SK-N-SH treated with all-trans-retinoic acid at 6 μM for 48 hours (cell line): ENCODE measurements around the gene RUNDC1.
A peak's percentile ranks its signal among the peaks of the same experiment; 100 is the strongest.

Source experiments
- ATAC-seq: fragments of 200-7000 bp; cut with Tn5 transposase; 3 replicates; pipeline ENCODE4 v1.9.1; 2020; ENCODE audit warnings: mild to moderate bottlenecking, moderate library complexity
- ARNTL ChIP-seq: fragments of 450-650 bp; formaldehyde crosslinking; IDR thresholded peaks from 2 replicates; pipeline ENCODE4 v1.5.0; 2020; ENCODE audit warnings: low read depth, mild to moderate bottlenecking, moderate library complexity, borderline replicate concordance
- CSRNP3 ChIP-seq: fragments of 250-450 bp; sonication (Bioruptor Pico); IDR thresholded peaks from 2 replicates; pipeline ENCODE4 v1.5.1; 2021; ENCODE audit warnings: mild to moderate bottlenecking, moderate library complexity
- ESRRG ChIP-seq: fragments of 250-450 bp; sonication (Bioruptor Pico); IDR thresholded peaks from 2 replicates; pipeline ENCODE4 v1.6.1; 2021; ENCODE audit warnings: mild to moderate bottlenecking
- GLIS3 ChIP-seq: fragments of 250-450 bp; sonication (Bioruptor Pico); IDR thresholded peaks from 2 replicates; pipeline ENCODE4 v1.5.0; 2020; ENCODE audit warnings: mild to moderate bottlenecking, moderate library complexity
- ISL1 ChIP-seq: fragments of 250-450 bp; sonication (Bioruptor Pico); IDR thresholded peaks from 2 replicates; pipeline ENCODE4 v2.1.2; 2022; ENCODE audit warnings: mild to moderate bottlenecking, moderate library complexity
- OSR1 ChIP-seq: fragments of 250-450 bp; sonication (Bioruptor Pico); IDR thresholded peaks from 2 replicates; pipeline ENCODE4 v1.8.0; 2022; ENCODE audit warnings: moderate library complexity, mild to moderate bottlenecking, inconsistent platforms
- PPARA ChIP-seq: fragments of 250-450 bp; sonication (Bioruptor Pico); IDR thresholded peaks from 2 replicates; pipeline ENCODE4 v1.5.0; 2020; ENCODE audit warnings: mild to moderate bottlenecking, borderline replicate concordance
- SNAI2 ChIP-seq: fragments of 250-450 bp; sonication (Bioruptor Pico); IDR thresholded peaks from 2 replicates; pipeline ENCODE4 v1.5.0; 2020; ENCODE audit warnings: mild to moderate bottlenecking, moderate library complexity
- TOX ChIP-seq: fragments of 250-450 bp; sonication (Bioruptor Pico); IDR thresholded peaks from 2 replicates; pipeline ENCODE4 v1.8.0; 2021; ENCODE audit warnings: mild to moderate bottlenecking, moderate library complexity, borderline replicate concordance
- ZC3H10 ChIP-seq: fragments of 250-450 bp; sonication (Bioruptor Pico); IDR thresholded peaks from 2 replicates; pipeline ENCODE4 v1.5.1; 2021; ENCODE audit warnings: mild to moderate bottlenecking, moderate library complexity
- ZFP3 ChIP-seq: fragments of 250-450 bp; sonication (Bioruptor Pico); IDR thresholded peaks from 2 replicates; pipeline ENCODE4 v1.5.0; 2020; ENCODE audit warnings: mild to moderate bottlenecking, moderate library complexity
- ZFP30 ChIP-seq: fragments of 450-650 bp; formaldehyde crosslinking; IDR thresholded peaks from 2 replicates; pipeline ENCODE4 v1.5.0; 2022; ENCODE audit warnings: mild to moderate bottlenecking, moderate library complexity
- ZNF565 ChIP-seq: fragments of 450-650 bp; formaldehyde crosslinking; conservative IDR thresholded peaks from 2 replicates; pipeline ENCODE4 v1.5.0; 2020; ENCODE audit warnings: low read depth, mild to moderate bottlenecking, moderate library complexity
- ZNF70 ChIP-seq: fragments of 450-650 bp; formaldehyde crosslinking; IDR thresholded peaks from 2 replicates; pipeline ENCODE4 v1.5.0; 2020; ENCODE audit warnings: mild to moderate bottlenecking, moderate library complexity
- TF ChIP-seq, protein P1 (sequence below): fragments of 250-450 bp; sonication (Bioruptor Pico); IDR thresholded peaks from 2 replicates; pipeline ENCODE4 v1.8.0; 2021; ENCODE audit warnings: low read depth, mild to moderate bottlenecking, moderate library complexity, borderline replicate concordance
- TF ChIP-seq, protein P2 (sequence below): fragments of 250-450 bp; sonication (Bioruptor Pico); IDR thresholded peaks from 2 replicates; pipeline ENCODE4 v1.5.0; 2020; ENCODE audit warnings: mild to moderate bottlenecking, moderate library complexity
- TF ChIP-seq, protein P3 (sequence below): fragments of 250-450 bp; sonication (Bioruptor Pico); IDR thresholded peaks from 2 replicates; pipeline ENCODE4 v1.8.0; 2020; ENCODE audit warnings: mild to moderate bottlenecking, moderate library complexity, borderline replicate concordance

RUNDC1 gene

GRCh38 chr17:43030137-43030767 is 49.9 kb downstream of the RUNDC1 start:
- TF ChIP-seq, protein P1, sequence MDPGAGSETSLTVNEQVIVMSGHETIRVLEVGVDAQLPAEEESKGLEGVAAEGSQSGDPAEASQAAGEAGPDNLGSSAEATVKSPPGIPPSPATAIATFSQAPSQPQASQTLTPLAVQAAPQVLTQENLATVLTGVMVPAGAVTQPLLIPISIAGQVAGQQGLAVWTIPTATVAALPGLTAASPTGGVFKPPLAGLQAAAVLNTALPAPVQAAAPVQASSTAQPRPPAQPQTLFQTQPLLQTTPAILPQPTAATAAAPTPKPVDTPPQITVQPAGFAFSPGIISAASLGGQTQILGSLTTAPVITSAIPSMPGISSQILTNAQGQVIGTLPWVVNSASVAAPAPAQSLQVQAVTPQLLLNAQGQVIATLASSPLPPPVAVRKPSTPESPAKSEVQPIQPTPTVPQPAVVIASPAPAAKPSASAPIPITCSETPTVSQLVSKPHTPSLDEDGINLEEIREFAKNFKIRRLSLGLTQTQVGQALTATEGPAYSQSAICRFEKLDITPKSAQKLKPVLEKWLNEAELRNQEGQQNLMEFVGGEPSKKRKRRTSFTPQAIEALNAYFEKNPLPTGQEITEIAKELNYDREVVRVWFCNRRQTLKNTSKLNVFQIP (CRISPR knock-in tag) = no peak
- TF ChIP-seq ISL1 (CRISPR knock-in tag) = no peak
- peak; percentile 51; the same call in 1 of the 2 replicates for TF ChIP-seq ZFP3 (CRISPR knock-in tag)
- TF ChIP-seq, all 23 proteins: peak for 1
- no peak for ATAC-seq

DNA sequence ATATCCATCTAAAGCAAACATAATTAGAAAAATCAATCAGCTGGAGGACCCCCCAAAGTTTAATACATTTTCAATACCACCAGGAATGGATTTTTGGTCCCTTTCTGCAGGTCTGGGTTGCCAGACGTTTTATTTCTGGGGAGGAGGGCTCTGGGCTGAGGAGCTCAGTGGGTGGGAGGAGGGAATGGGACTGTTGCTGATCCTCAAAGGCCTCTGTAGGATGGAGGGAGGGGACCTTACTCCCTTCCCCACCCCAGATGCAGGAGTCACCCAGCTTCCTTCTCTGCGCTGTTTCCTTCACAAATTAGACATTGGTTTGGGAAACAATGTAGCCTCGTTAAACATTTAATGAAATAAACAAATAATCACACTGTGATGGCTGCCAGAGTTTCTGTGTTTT is 51.3 kb downstream of the RUNDC1 start:
- TF ChIP-seq OSR1 (CRISPR knock-in tag) (no peak), ZNF70 (CRISPR knock-in tag) (no peak), SNAI2 (CRISPR knock-in tag) (no peak), TOX (CRISPR knock-in tag) (no peak), CSRNP3 (CRISPR knock-in tag) (no peak), ARNTL (no peak), ISL1 (CRISPR knock-in tag) (no peak)
- TF ChIP-seq, protein P2, sequence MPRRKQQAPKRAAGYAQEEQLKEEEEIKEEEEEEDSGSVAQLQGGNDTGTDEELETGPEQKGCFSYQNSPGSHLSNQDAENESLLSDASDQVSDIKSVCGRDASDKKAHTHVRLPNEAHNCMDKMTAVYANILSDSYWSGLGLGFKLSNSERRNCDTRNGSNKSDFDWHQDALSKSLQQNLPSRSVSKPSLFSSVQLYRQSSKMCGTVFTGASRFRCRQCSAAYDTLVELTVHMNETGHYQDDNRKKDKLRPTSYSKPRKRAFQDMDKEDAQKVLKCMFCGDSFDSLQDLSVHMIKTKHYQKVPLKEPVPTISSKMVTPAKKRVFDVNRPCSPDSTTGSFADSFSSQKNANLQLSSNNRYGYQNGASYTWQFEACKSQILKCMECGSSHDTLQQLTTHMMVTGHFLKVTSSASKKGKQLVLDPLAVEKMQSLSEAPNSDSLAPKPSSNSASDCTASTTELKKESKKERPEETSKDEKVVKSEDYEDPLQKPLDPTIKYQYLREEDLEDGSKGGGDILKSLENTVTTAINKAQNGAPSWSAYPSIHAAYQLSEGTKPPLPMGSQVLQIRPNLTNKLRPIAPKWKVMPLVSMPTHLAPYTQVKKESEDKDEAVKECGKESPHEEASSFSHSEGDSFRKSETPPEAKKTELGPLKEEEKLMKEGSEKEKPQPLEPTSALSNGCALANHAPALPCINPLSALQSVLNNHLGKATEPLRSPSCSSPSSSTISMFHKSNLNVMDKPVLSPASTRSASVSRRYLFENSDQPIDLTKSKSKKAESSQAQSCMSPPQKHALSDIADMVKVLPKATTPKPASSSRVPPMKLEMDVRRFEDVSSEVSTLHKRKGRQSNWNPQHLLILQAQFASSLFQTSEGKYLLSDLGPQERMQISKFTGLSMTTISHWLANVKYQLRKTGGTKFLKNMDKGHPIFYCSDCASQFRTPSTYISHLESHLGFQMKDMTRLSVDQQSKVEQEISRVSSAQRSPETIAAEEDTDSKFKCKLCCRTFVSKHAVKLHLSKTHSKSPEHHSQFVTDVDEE (CRISPR knock-in tag) = no peak
- TF ChIP-seq, protein P3, sequence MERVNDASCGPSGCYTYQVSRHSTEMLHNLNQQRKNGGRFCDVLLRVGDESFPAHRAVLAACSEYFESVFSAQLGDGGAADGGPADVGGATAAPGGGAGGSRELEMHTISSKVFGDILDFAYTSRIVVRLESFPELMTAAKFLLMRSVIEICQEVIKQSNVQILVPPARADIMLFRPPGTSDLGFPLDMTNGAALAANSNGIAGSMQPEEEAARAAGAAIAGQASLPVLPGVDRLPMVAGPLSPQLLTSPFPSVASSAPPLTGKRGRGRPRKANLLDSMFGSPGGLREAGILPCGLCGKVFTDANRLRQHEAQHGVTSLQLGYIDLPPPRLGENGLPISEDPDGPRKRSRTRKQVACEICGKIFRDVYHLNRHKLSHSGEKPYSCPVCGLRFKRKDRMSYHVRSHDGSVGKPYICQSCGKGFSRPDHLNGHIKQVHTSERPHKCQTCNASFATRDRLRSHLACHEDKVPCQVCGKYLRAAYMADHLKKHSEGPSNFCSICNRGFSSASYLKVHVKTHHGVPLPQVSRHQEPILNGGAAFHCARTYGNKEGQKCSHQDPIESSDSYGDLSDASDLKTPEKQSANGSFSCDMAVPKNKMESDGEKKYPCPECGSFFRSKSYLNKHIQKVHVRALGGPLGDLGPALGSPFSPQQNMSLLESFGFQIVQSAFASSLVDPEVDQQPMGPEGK (CRISPR knock-in tag) = no peak
- TF ChIP-seq, all 23 proteins: peak for 0
- no peak for ATAC-seq

- no peak for TF ChIP-seq CSRNP3 (CRISPR knock-in tag)
- TF ChIP-seq, protein P1 (CRISPR knock-in tag) = no peak
- TF ChIP-seq SNAI2 (CRISPR knock-in tag) = no peak
- TF ChIP-seq GLIS3 (CRISPR knock-in tag) = no peak
- no peak for TF ChIP-seq ESRRG
- TF ChIP-seq, protein P3 (CRISPR knock-in tag) = no peak
- no peak for TF ChIP-seq ZFP30 (CRISPR knock-in tag)
- no peak for TF ChIP-seq ZC3H10 (CRISPR knock-in tag)
- no peak for TF ChIP-seq OSR1 (CRISPR knock-in tag)
- TF ChIP-seq PPARA (CRISPR knock-in tag) = no peak
- TF ChIP-seq ZNF565 = no peak
- peak; percentile 41; the same call in 2 of the 3 replicates for ATAC-seq
Observed at GRCh38 chr17:43033948-43034881, 53.9 kb downstream of the RUNDC1 start.
